A673 (cell line): ENCODE measurements around the gene DGAT2. TPM values are rescaled to one million over a fixed set of nuclear protein-coding genes. Genes with fewer than 3 reads are reported as not detected.
A peak's percentile ranks its signal among the peaks of the same experiment; 100 is the strongest.

ENCODE experiments used
- BruUV-seq: library from RNA; stranded (reverse); fragments of 400-500 nt; replicated peaks from 2 replicates; lab custom pipeline; 2021; lab: Mats Ljungman, UMichigan
- CTCF ChIA-PET: fragments of 300-600 bp; sonication (Branson Sonifier 250); formaldehyde crosslinking; loops from one replicate; lab custom pipeline; 2022; ENCODE audit warnings: antibody characterized with exemption; lab: Charles Lee
- POLR2A ChIA-PET: fragments of 300-600 bp; sonication (Branson Sonifier 250); formaldehyde crosslinking; loops from one replicate; lab custom pipeline; 2022; ENCODE audit warnings: antibody characterized with exemption; ENCODE audit not compliant: low non-redundant PET; lab: Charles Lee
- DNase-seq: peaks from one replicate; pipeline ENCODE4 v3.0.0-alpha.2; 2015; ENCODE audit warnings: low spot score
- H3K27ac ChIP-seq: fragments of 200-600 bp; sonication (generic); 2 replicates; pipeline ENCODE4 v1.5.1; 2016; ENCODE audit warnings: mixed run types, low read depth, mild to moderate bottlenecking, mixed read lengths, antibody characterized with exemption, low read length; ENCODE audit not compliant: poor library complexity, severe bottlenecking
- H3K27me3 ChIP-seq: fragments of 200-600 bp; sonication (generic); replicated peaks from 2 replicates; pipeline ENCODE4 v1.6.1; 2017; ENCODE audit warnings: mixed run types, low read depth, mild to moderate bottlenecking, mixed read lengths, antibody characterized with exemption, low read length; ENCODE audit not compliant: insufficient read depth, poor library complexity
- H3K36me3 ChIP-seq: fragments of 200-600 bp; sonication (generic); 2 replicates; pipeline ENCODE4 v1.6.1; 2016; ENCODE audit warnings: mixed run types, mild to moderate bottlenecking, mixed read lengths, antibody characterized with exemption, low read length; ENCODE audit not compliant: insufficient read depth, poor library complexity, severe bottlenecking
- H3K4me1 ChIP-seq: fragments of 200-600 bp; sonication (generic); 2 replicates; pipeline ENCODE4 v1.6.1; 2017; ENCODE audit warnings: mixed run types, mild to moderate bottlenecking, mixed read lengths, antibody characterized with exemption, low read length; ENCODE audit not compliant: insufficient read depth, poor library complexity, severe bottlenecking
- H3K4me3 ChIP-seq: fragments of 200-600 bp; sonication (generic); 2 replicates; pipeline ENCODE4 v1.5.1; 2016; ENCODE audit warnings: low read depth, mixed run types, mild to moderate bottlenecking, mixed read lengths, low read length; ENCODE audit not compliant: poor library complexity, severe bottlenecking
- H3K9me3 ChIP-seq: fragments of 200-600 bp; sonication (generic); 2 replicates; pipeline ENCODE4 v1.6.1; 2016; ENCODE audit warnings: mixed run types, low read depth, mild to moderate bottlenecking, mixed read lengths, antibody characterized with exemption, low read length; ENCODE audit not compliant: poor library complexity, severe bottlenecking
- EZH2 ChIP-seq: fragments of 200-600 bp; sonication (generic); IDR thresholded peaks from 2 replicates; pipeline ENCODE4 v1.6.1; 2017; ENCODE audit warnings: borderline replicate concordance, low read depth, mild to moderate bottlenecking, mixed read lengths, antibody characterized with exemption, low read length; ENCODE audit not compliant: poor library complexity, severe bottlenecking
- intact Hi-C: fragments of 100-400 bp; cut with micrococcal nuclease; formaldehyde crosslinking; loops from one replicate; pipeline ENCODE4 v1.10.0; 2022; ENCODE audit not compliant: unreplicated experiment
- total RNA-seq: library from RNA; stranded (reverse); gene quantifications from 2 replicates; pipeline ENCODE4 v1.2.3, GENCODE V29; 2021
- TF ChIP-seq, protein P1 (sequence below): fragments of 300-800, 200-600 bp; sonication (generic); conservative IDR thresholded peaks from 2 replicates; pipeline ENCODE4 v1.5.1; 2017; ENCODE audit warnings: low read depth, mild to moderate bottlenecking, antibody characterized with exemption, low read length, moderate library complexity, mixed read lengths

Gene DGAT2
- total RNA-seq, 1 experiment from 2014 or later, result 3.7 TPM

DNA sequence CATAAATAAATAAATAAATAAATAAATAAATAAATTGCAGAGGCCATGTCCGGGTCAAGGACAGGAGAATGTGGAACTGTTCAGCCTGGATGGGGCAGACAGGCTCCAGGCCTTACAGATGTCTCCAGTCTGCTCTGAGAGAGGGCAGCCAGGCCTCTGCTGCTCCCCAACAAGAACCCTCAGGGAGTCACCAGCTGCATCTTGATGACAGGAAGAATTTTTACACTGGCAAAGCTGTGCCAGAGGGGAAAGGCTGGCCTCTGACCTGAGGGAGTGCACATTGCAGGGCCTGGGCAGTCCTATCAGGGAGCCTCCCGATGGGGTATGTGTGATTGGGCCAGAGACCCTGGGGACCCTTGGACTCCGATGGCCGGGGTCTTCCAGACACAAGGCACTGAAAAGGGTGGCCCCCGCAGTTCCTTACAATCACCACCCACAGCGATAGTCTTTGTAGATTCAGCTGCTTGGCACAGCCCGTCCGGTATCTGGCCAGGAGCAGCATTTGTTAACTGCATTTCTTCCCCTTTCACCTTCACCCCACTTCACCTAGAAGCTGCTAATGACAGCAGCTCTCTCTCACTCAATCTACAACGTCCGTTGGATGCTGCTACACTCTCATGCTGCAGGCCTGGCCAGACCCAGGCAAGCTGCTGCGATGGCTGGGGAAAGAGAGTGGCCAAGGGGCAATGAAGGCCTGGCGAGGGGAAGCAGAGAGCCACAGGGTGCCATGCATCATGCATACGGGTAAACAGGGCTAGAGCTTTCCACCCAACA, 42.8 kb upstream of the DGAT2 start:
- Histone ChIP-seq H3K27me3 (no peaks in the 10 kb centered on the region), H3K36me3 (no peaks in the 10 kb centered on the region), H3K9me3 (no peaks in the 10 kb centered on the region), H3K4me1 (no peaks in the 10 kb centered on the region), H3K27ac (no peak overlapping the region), H3K4me3 (no peak overlapping the region)
- ChIA-PET CTCF (no interaction called here), POLR2A (no interaction called here)
- TF ChIP-seq EZH2, result no peak
- TF ChIP-seq, protein P1, sequence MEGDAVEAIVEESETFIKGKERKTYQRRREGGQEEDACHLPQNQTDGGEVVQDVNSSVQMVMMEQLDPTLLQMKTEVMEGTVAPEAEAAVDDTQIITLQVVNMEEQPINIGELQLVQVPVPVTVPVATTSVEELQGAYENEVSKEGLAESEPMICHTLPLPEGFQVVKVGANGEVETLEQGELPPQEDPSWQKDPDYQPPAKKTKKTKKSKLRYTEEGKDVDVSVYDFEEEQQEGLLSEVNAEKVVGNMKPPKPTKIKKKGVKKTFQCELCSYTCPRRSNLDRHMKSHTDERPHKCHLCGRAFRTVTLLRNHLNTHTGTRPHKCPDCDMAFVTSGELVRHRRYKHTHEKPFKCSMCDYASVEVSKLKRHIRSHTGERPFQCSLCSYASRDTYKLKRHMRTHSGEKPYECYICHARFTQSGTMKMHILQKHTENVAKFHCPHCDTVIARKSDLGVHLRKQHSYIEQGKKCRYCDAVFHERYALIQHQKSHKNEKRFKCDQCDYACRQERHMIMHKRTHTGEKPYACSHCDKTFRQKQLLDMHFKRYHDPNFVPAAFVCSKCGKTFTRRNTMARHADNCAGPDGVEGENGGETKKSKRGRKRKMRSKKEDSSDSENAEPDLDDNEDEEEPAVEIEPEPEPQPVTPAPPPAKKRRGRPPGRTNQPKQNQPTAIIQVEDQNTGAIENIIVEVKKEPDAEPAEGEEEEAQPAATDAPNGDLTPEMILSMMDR, result no peak
- intact Hi-C loops, result no loop called here
- DNase-seq, result no peak
- BruUV-seq, result no TSS peak

DNA sequence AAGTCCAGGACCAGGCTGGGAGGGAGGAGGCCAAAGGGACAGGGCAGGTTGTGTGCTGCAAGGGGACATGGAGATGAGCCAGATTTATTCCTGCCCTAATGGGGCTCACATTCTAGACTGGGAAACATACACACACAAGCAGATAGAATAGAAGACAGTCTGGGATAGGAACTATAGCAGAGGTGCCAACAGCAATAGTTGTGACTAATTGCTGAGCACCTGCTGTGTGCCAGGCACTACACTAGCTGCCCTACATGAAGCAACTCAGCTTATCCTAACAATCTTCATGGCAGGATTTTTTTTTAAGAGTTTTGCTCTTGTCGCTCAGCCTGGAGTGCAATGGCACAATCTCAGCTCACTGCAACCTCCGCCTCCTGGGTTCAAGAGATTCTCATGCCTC, 39.6 kb upstream of the DGAT2 start:
- ChIA-PET CTCF (no interaction called here), POLR2A (no interaction called here)
- intact Hi-C loops, result no loop called here

DNA sequence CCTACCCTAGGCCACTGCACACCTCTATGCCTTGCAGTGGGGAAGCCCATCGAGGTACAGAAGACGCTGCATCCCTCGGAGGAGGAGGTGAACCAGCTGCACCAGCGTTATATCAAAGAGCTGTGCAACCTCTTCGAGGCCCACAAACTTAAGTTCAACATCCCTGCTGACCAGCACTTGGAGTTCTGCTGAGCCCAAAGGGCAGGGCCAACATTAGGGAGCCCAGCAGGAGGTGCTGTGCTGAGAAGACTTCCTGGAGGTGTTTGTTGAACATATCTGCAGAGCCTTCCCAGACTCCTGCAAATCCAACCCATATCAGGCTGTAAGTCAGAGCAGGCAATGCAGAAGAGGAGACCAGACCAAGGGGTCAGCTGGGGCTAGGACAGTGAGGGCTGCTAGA, 37.5 kb upstream of the DGAT2 start:
- H3K4me1 ChIP-seq, result peaks cover 24% of the 10 kb centered on the region
- CTCF ChIA-PET, result no interaction called here

More for the DNA sequence above, 39.6 kb upstream of the DGAT2 start:
- TF ChIP-seq, protein P1, result no peak
- TF ChIP-seq EZH2, result no peak
- BruUV-seq, result no TSS peak
- Histone ChIP-seq H3K9me3 (no peaks in the 10 kb centered on the region), H3K36me3 (no peaks in the 10 kb centered on the region), H3K27me3 (no peaks in the 10 kb centered on the region), H3K4me3 (no peak overlapping the region), H3K4me1 (peaks cover 13% of the 10 kb centered on the region), H3K27ac (no peak overlapping the region)
- no peak for DNase-seq

More for the DNA sequence above, 37.5 kb upstream of the DGAT2 start:
- POLR2A ChIA-PET, result no interaction called here
- H3K27me3 ChIP-seq, result no peaks in the 10 kb centered on the region
- BruUV-seq, result no TSS peak
- no peak overlapping the region for H3K4me3 ChIP-seq
- no peak overlapping the region for H3K27ac ChIP-seq
- DNase-seq, result no peak
- TF ChIP-seq, protein P1, result 0 out of 2 replicates have a peak, but pooled peaks have one; percentile 13
- TF ChIP-seq EZH2, result no peak
- H3K36me3 ChIP-seq, result no peaks in the 10 kb centered on the region
- H3K9me3 ChIP-seq, result no peaks in the 10 kb centered on the region
- intact Hi-C loops, result no loop called here
